Esophagus (tissue), 2 donors: ENCODE data around the gene P2RX7. TPM values are rescaled to one million over a fixed set of nuclear protein-coding genes. Genes with fewer than 3 reads are reported as not detected.
"Not testable (repeated sequence)": the region's sequence is repeated elsewhere in the genome, so short reads cannot be mapped to it uniquely, and the experiment has no call there.

ENCODE experiments used
- H3K27ac ChIP-seq, 2 donors: one replicate each; pipeline ENCODE4 v1.5.1; 2013; ENCODE audit warnings: low read depth in 2 of 2, mild to moderate bottlenecking in 2 of 2, inconsistent platforms in 1 of 2, low read length in 1 of 2, moderate library complexity in 1 of 2
- H3K27me3 ChIP-seq, 2 donors: one replicate each; pipeline ENCODE4 v1.6.1; 2013; ENCODE audit warnings: low read length in 2 of 2, control low read depth in 1 of 2, mild to moderate bottlenecking in 1 of 2; ENCODE audit not compliant: insufficient read depth in 2 of 2, control insufficient read depth in 1 of 2
- H3K36me3 ChIP-seq, 2 donors: one replicate each; pipeline ENCODE4 v1.6.1; 2013; ENCODE audit warnings: low read length in 1 of 2; ENCODE audit not compliant: control insufficient read depth in 2 of 2, insufficient read depth in 2 of 2
- H3K4me1 ChIP-seq, 2 donors: one replicate each; pipeline ENCODE4 v1.6.1; 2013; ENCODE audit warnings: low read length in 1 of 2; ENCODE audit not compliant: control insufficient read depth in 2 of 2, insufficient read depth in 2 of 2
- H3K4me3 ChIP-seq, 2 donors: one replicate each; pipeline ENCODE4 v1.5.1; 2013; ENCODE audit warnings: low read length in 2 of 2, mild to moderate bottlenecking in 2 of 2, low read depth in 1 of 2, moderate library complexity in 1 of 2
- H3K9me3 ChIP-seq, 2 donors: one replicate each; pipeline ENCODE4 v1.6.1; 2013; ENCODE audit warnings: mild to moderate bottlenecking in 2 of 2, low read depth in 1 of 2, low read length in 1 of 2, moderate library complexity in 1 of 2; ENCODE audit not compliant: control insufficient read depth in 2 of 2, insufficient read depth in 1 of 2
- WGBS, 2 donors: extraction: QIAGEN DNeasy Blood & Tissue Kit; methylation state at CpG; one replicate each; pipeline ENCODE4 v1.1.7; 2013; 5-methylcytosine and 5-hydroxymethylcytosine counted together
- polyA plus RNA-seq, 2 donors: library from polyadenylated mRNA; stranded (reverse); fragments of 200-250 nt; gene quantifications; one replicate each; pipeline ENCODE4 v1.2.3, GENCODE V29; 2013
- donor health status: healthy with polysubstance abuse.
- donor health status: Bipolar disorder and iron deficiency.

Gene P2RX7
- polyA plus RNA-seq, 2 donors: 1.2 to 2.5 TPM

GRCh38 chr12:121149289-121149688 is 16.6 kb downstream of the P2RX7 start:
- H3K27ac ChIP-seq, H3K36me3 ChIP-seq, H3K27me3 ChIP-seq, H3K4me3 ChIP-seq, H3K9me3 ChIP-seq, H3K4me1 ChIP-seq: not testable (repeated sequence)
- WGBS, 2 donors: 89 to 95% methylated on average over 3 of the region's 3 CpGs

- Histone ChIP-seq H3K4me3 (no peak overlapping the region), H3K4me1 (peaks cover 0 to 2% of the 10 kb centered on the region in 2 donors), H3K36me3 (no peaks in the 10 kb centered on the region), H3K9me3 (no peaks in the 10 kb centered on the region), H3K27ac (no peak overlapping the region), H3K27me3 (no peaks in the 10 kb centered on the region)
- WGBS, 2 donors: 81 to 87% methylated on average over 14 of the region's 14 CpGs
Observed at GRCh38 chr12:121154793-121155375, 22.2 kb downstream of the P2RX7 start.

- Histone ChIP-seq H3K4me3 (no peak overlapping the region), H3K9me3 (no peaks in the 10 kb centered on the region), H3K36me3 (peaks cover 0 to 2% of the 10 kb centered on the region in 2 donors), H3K27me3 (no peaks in the 10 kb centered on the region), H3K4me1 (peaks cover 0 to 2% of the 10 kb centered on the region in 2 donors), H3K27ac (no peak overlapping the region)
- WGBS, 2 donors: 86% methylated on average over 5 of the region's 5 CpGs
Observed at GRCh38 chr12:121156365-121156764, 23.7 kb downstream of the P2RX7 start.

GRCh38 chr12:121158085-121158484 is 25.4 kb downstream of the P2RX7 start:
- no peak overlapping the region for H3K27ac ChIP-seq
- H3K27me3 ChIP-seq: no peaks in the 10 kb centered on the region
- peaks cover 0 to 6% of the 10 kb centered on the region in 2 donors for H3K36me3 ChIP-seq
- 95 to 97% methylated on average over 3 of the region's 3 CpGs for WGBS, 2 donors
- peaks cover 0 to 2% of the 10 kb centered on the region in 2 donors for H3K4me1 ChIP-seq
- H3K9me3 ChIP-seq: no peaks in the 10 kb centered on the region
- no peak overlapping the region for H3K4me3 ChIP-seq

GRCh38 chr12:121158728-121159351 is 26.2 kb downstream of the P2RX7 start:
- 82 to 89% methylated on average over 5 of the region's 5 CpGs for WGBS, 2 donors

GRCh38 chr12:121159467-121160307 is 27.0 kb downstream of the P2RX7 start:
- H3K4me1 ChIP-seq: peaks cover 0 to 2% of the 10 kb centered on the region in 2 donors
- WGBS, 2 donors: 76 to 85% methylated on average over 7 of the region's 7 CpGs
- H3K36me3 ChIP-seq: peaks cover 0 to 6% of the 10 kb centered on the region in 2 donors
- H3K27me3 ChIP-seq: no peaks in the 10 kb centered on the region
- H3K9me3 ChIP-seq: no peaks in the 10 kb centered on the region
- no peak overlapping the region for H3K27ac ChIP-seq
- no peak overlapping the region for H3K4me3 ChIP-seq

More at GRCh38 chr12:121158728-121159351, 26.2 kb downstream of the P2RX7 start:
- not testable (repeated sequence) for H3K27me3 ChIP-seq, H3K27ac ChIP-seq, H3K4me3 ChIP-seq, H3K4me1 ChIP-seq, H3K9me3 ChIP-seq, H3K36me3 ChIP-seq

- Histone ChIP-seq H3K36me3 (peaks cover 0 to 6% of the 10 kb centered on the region in 2 donors), H3K4me3 (no peak overlapping the region), H3K27ac (no peak overlapping the region), H3K4me1 (no peaks in the 10 kb centered on the region), H3K27me3 (no peaks in the 10 kb centered on the region), H3K9me3 (no peaks in the 10 kb centered on the region)
- WGBS, 2 donors: 89 to 91% methylated on average over 10 of the region's 10 CpGs
Observed at GRCh38 chr12:121162384-121162783, 29.7 kb downstream of the P2RX7 start.

GRCh38 chr12:121162985-121163384 is 30.3 kb downstream of the P2RX7 start:
- WGBS, 2 donors: 77 to 96% methylated on average over 2 of the region's 2 CpGs
- no peaks in the 10 kb centered on the region for H3K9me3 ChIP-seq
- H3K4me1 ChIP-seq: no peaks in the 10 kb centered on the region
- H3K36me3 ChIP-seq: peaks cover 0 to 6% of the 10 kb centered on the region in 2 donors
- no peaks in the 10 kb centered on the region for H3K27me3 ChIP-seq
- H3K27ac ChIP-seq: no peak overlapping the region
- no peak overlapping the region for H3K4me3 ChIP-seq

- not testable (repeated sequence) for H3K4me1 ChIP-seq, H3K4me3 ChIP-seq, H3K36me3 ChIP-seq, H3K27ac ChIP-seq, H3K27me3 ChIP-seq, H3K9me3 ChIP-seq
- WGBS, 2 donors: 95 to 96% methylated on average over 6 of the region's 6 CpGs
Observed at GRCh38 chr12:121164839-121165238, 32.2 kb downstream of the P2RX7 start.
